ENCODE results near the gene GNAS-AS1.

The GNAS-AS1 gene

GRCh38 chr20:58816957-58817651 is 33.6 kb downstream of the GNAS-AS1 start:
- in situ Hi-C loops (cut with MboI; ENCODE audit: low sequenced_read_pairs, unreplicated experiment), result no loop called here
- TF ChIP-seq CTCF (IDR thresholded peaks at IDR 0.05; ENCODE audit: borderline replicate concordance, control extremely low read depth, extremely low read depth, insufficient read depth, missing control alignments), result no peak
- DNase-seq (ENCODE audit: low spot score), result no peak

GRCh38 chr20:58816051-58816450 is 34.7 kb downstream of the GNAS-AS1 start:
- TF ChIP-seq CTCF (IDR thresholded peaks at IDR 0.05; ENCODE audit: borderline replicate concordance, control extremely low read depth, extremely low read depth, insufficient read depth, missing control alignments), result no peak
- DNase-seq (ENCODE audit: low spot score), result no peak
- in situ Hi-C loops (cut with MboI; ENCODE audit: low sequenced_read_pairs, unreplicated experiment), result no loop called here

- no peak for DNase-seq (ENCODE audit: low spot score)
- no peak for TF ChIP-seq CTCF (IDR thresholded peaks at IDR 0.05; ENCODE audit: borderline replicate concordance, control extremely low read depth, extremely low read depth, insufficient read depth, missing control alignments)
- in situ Hi-C loops (cut with MboI; ENCODE audit: low sequenced_read_pairs, unreplicated experiment), result no loop called here
Measured at GRCh38 chr20:58815448-58815847, 35.3 kb downstream of the GNAS-AS1 start.

- no peak for TF ChIP-seq CTCF (IDR thresholded peaks at IDR 0.05; ENCODE audit: borderline replicate concordance, control extremely low read depth, extremely low read depth, insufficient read depth, missing control alignments)
- DNase-seq (ENCODE audit: low spot score), result no peak
- in situ Hi-C loops (cut with MboI; ENCODE audit: low sequenced_read_pairs, unreplicated experiment), result no loop called here
Measured at GRCh38 chr20:58813369-58813768, 37.3 kb downstream of the GNAS-AS1 start.

- no peak for DNase-seq (ENCODE audit: low spot score)
- in situ Hi-C loops (cut with MboI; ENCODE audit: low sequenced_read_pairs, unreplicated experiment), result no loop called here
- no peak for TF ChIP-seq CTCF (IDR thresholded peaks at IDR 0.05; ENCODE audit: borderline replicate concordance, control extremely low read depth, extremely low read depth, insufficient read depth, missing control alignments)
Measured at GRCh38 chr20:58811334-58811733, 39.4 kb downstream of the GNAS-AS1 start.

GRCh38 chr20:58810879-58811250 is 39.8 kb downstream of the GNAS-AS1 start:
- no peak for DNase-seq (ENCODE audit: low spot score)
- no peak for TF ChIP-seq CTCF (IDR thresholded peaks at IDR 0.05; ENCODE audit: borderline replicate concordance, control extremely low read depth, extremely low read depth, insufficient read depth, missing control alignments)
- in situ Hi-C loops (cut with MboI; ENCODE audit: low sequenced_read_pairs, unreplicated experiment), result no loop called here
